ENCODE measurements around the gene SETMAR.
A peak's percentile ranks its signal among the peaks of the same experiment; 100 is the strongest.
"Not testable (repeated sequence)": the region's sequence is repeated elsewhere in the genome, so short reads cannot be mapped to it uniquely, and the experiment has no call there.

SETMAR gene

GRCh38 chr3:4292301-4292700, 10.9 kb upstream of the SETMAR start:
- H3K9me3 ChIP-seq (ENCODE audit: control insufficient read depth in 2 of 2, low read length in 2 of 2) = no peaks in the 10 kb centered on the region
- H3K27ac ChIP-seq (ENCODE audit: low read length) = no peak overlapping the region

GRCh38 chr3:4294616-4295327, 8.4 kb upstream of the SETMAR start:
- H3K4me3 ChIP-seq (ENCODE audit: low read length in 2 of 2) = no peak overlapping the region

More at GRCh38 chr3:4292301-4292700, 10.9 kb upstream of the SETMAR start:
- Histone ChIP-seq H3K27me3 (ENCODE audit: control insufficient read depth in 1 of 2, insufficient read depth in 2 of 2, low read length in 2 of 2) (no peaks in the 10 kb centered on the region), H3K4me3 (ENCODE audit: low read length in 2 of 2) (no peak overlapping the region), H3K4me1 (ENCODE audit: control insufficient read depth, insufficient read depth, low read length) (no peaks in the 10 kb centered on the region), H3K9ac (ENCODE audit: low read length in 2 of 2) (no peak overlapping the region), H3K36me3 (ENCODE audit: control insufficient read depth in 2 of 2, insufficient read depth in 2 of 2, low read length in 2 of 2) (no peaks in the 10 kb centered on the region)

DNA sequence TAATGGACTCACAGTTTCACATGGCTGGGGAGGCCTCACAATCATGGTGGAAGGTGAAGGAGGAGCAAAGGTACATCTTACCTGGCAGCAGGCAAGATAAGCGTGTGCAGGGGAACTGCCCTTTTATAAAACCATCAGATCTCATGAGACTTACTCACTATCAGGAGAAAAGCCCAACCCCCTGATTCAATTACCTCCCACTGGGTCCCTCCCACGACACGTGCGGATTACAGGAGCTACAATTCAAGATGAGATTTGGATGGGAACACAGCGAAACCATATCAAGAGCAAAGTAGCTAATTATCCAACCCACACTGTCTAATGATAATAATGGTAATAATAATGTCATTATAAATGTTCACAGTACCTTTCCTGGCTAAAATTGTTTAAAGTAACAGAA, 6.7 kb upstream of the SETMAR start:
- not testable (repeated sequence) for H3K27me3 ChIP-seq (ENCODE audit: control insufficient read depth in 1 of 2, insufficient read depth in 2 of 2, low read length in 2 of 2); H3K4me1 ChIP-seq (ENCODE audit: control insufficient read depth, insufficient read depth, low read length); H3K36me3 ChIP-seq (ENCODE audit: control insufficient read depth in 2 of 2, insufficient read depth in 2 of 2, low read length in 2 of 2); H3K9ac ChIP-seq (ENCODE audit: low read length in 2 of 2); H3K4me3 ChIP-seq (ENCODE audit: low read length in 2 of 2); H3K9me3 ChIP-seq (ENCODE audit: control insufficient read depth in 2 of 2, low read length in 2 of 2); H3K27ac ChIP-seq (ENCODE audit: low read length)

More at GRCh38 chr3:4294616-4295327, 8.4 kb upstream of the SETMAR start:
- Histone ChIP-seq H3K4me1 (ENCODE audit: control insufficient read depth, insufficient read depth, low read length) (no peaks in the 10 kb centered on the region), H3K36me3 (ENCODE audit: control insufficient read depth in 2 of 2, insufficient read depth in 2 of 2, low read length in 2 of 2) (no peaks in the 10 kb centered on the region), H3K9ac (ENCODE audit: low read length in 2 of 2) (no peak overlapping the region), H3K27me3 (ENCODE audit: control insufficient read depth in 1 of 2, insufficient read depth in 2 of 2, low read length in 2 of 2) (no peaks in the 10 kb centered on the region), H3K27ac (ENCODE audit: low read length) (no peak overlapping the region), H3K9me3 (ENCODE audit: control insufficient read depth in 2 of 2, low read length in 2 of 2) (no peaks in the 10 kb centered on the region)

GRCh38 chr3:4297486-4297885, 5.7 kb upstream of the SETMAR start:
- Histone ChIP-seq H3K9me3 (ENCODE audit: control insufficient read depth in 2 of 2, low read length in 2 of 2) (no peaks in the 10 kb centered on the region), H3K4me3 (ENCODE audit: low read length in 2 of 2) (no peak overlapping the region), H3K27me3 (ENCODE audit: control insufficient read depth in 1 of 2, insufficient read depth in 2 of 2, low read length in 2 of 2) (no peaks in the 10 kb centered on the region), H3K36me3 (ENCODE audit: control insufficient read depth in 2 of 2, insufficient read depth in 2 of 2, low read length in 2 of 2) (no peaks in the 10 kb centered on the region), H3K9ac (ENCODE audit: low read length in 2 of 2) (no peak overlapping the region), H3K27ac (ENCODE audit: low read length) (no peak overlapping the region), H3K4me1 (ENCODE audit: control insufficient read depth, insufficient read depth, low read length) (no peaks in the 10 kb centered on the region)

- H3K9me3 ChIP-seq (ENCODE audit: control insufficient read depth in 2 of 2, low read length in 2 of 2) = no peaks in the 10 kb centered on the region
- H3K27ac ChIP-seq (ENCODE audit: low read length) = peak overlapping the region; percentile 83
- H3K27me3 ChIP-seq (ENCODE audit: control insufficient read depth in 1 of 2, insufficient read depth in 2 of 2, low read length in 2 of 2) = no peaks in the 10 kb centered on the region
- H3K36me3 ChIP-seq (ENCODE audit: control insufficient read depth in 2 of 2, insufficient read depth in 2 of 2, low read length in 2 of 2) = no peaks in the 10 kb centered on the region
- peak overlapping the region; percentile 75 to 88 for H3K9ac ChIP-seq (ENCODE audit: low read length in 2 of 2)
- H3K4me1 ChIP-seq (ENCODE audit: control insufficient read depth, insufficient read depth, low read length) = peaks cover 4% of the 10 kb centered on the region
- H3K4me3 ChIP-seq (ENCODE audit: low read length in 2 of 2) = peak overlapping the region; percentile 90 to 95
Measured at GRCh38 chr3:4302747-4303146, 422 bp upstream of the SETMAR start.

GRCh38 chr3:4305210-4305609, 2.0 kb downstream of the SETMAR start:
- H3K4me1 ChIP-seq (ENCODE audit: control insufficient read depth, insufficient read depth, low read length); H3K27ac ChIP-seq (ENCODE audit: low read length); H3K4me3 ChIP-seq (ENCODE audit: low read length in 2 of 2); H3K9ac ChIP-seq (ENCODE audit: low read length in 2 of 2); H3K27me3 ChIP-seq (ENCODE audit: control insufficient read depth in 1 of 2, insufficient read depth in 2 of 2, low read length in 2 of 2); H3K9me3 ChIP-seq (ENCODE audit: control insufficient read depth in 2 of 2, low read length in 2 of 2); H3K36me3 ChIP-seq (ENCODE audit: control insufficient read depth in 2 of 2, insufficient read depth in 2 of 2, low read length in 2 of 2): not testable (repeated sequence)

- Histone ChIP-seq H3K4me1 (ENCODE audit: control insufficient read depth, insufficient read depth, low read length) (peaks cover 4% of the 10 kb centered on the region), H3K9ac (ENCODE audit: low read length in 2 of 2) (no peak overlapping the region), H3K27ac (ENCODE audit: low read length) (peak overlapping the region; percentile 1), H3K27me3 (ENCODE audit: control insufficient read depth in 1 of 2, insufficient read depth in 2 of 2, low read length in 2 of 2) (no peaks in the 10 kb centered on the region), H3K9me3 (ENCODE audit: control insufficient read depth in 2 of 2, low read length in 2 of 2) (no peaks in the 10 kb centered on the region), H3K36me3 (ENCODE audit: control insufficient read depth in 2 of 2, insufficient read depth in 2 of 2, low read length in 2 of 2) (no peaks in the 10 kb centered on the region), H3K4me3 (ENCODE audit: low read length in 2 of 2) (no peak overlapping the region)
Measured at GRCh38 chr3:4306091-4306490, 2.9 kb downstream of the SETMAR start.

- Histone ChIP-seq H3K27me3 (ENCODE audit: control insufficient read depth in 1 of 2, insufficient read depth in 2 of 2, low read length in 2 of 2) (no peaks in the 10 kb centered on the region), H3K9me3 (ENCODE audit: control insufficient read depth in 2 of 2, low read length in 2 of 2) (no peaks in the 10 kb centered on the region), H3K9ac (ENCODE audit: low read length in 2 of 2) (no peak overlapping the region), H3K4me3 (ENCODE audit: low read length in 2 of 2) (no peak overlapping the region), H3K36me3 (ENCODE audit: control insufficient read depth in 2 of 2, insufficient read depth in 2 of 2, low read length in 2 of 2) (no peaks in the 10 kb centered on the region), H3K27ac (ENCODE audit: low read length) (peak overlapping the region; percentile 32), H3K4me1 (ENCODE audit: control insufficient read depth, insufficient read depth, low read length) (peaks cover 4% of the 10 kb centered on the region)
Measured at GRCh38 chr3:4306860-4307259, 3.7 kb downstream of the SETMAR start.

GRCh38 chr3:4309491-4310128, 6.4 kb downstream of the SETMAR start:
- no peak overlapping the region for H3K27ac ChIP-seq (ENCODE audit: low read length)
- H3K9ac ChIP-seq (ENCODE audit: low read length in 2 of 2) = no peak overlapping the region
- no peaks in the 10 kb centered on the region for H3K27me3 ChIP-seq (ENCODE audit: control insufficient read depth in 1 of 2, insufficient read depth in 2 of 2, low read length in 2 of 2)
- H3K4me1 ChIP-seq (ENCODE audit: control insufficient read depth, insufficient read depth, low read length) = peaks cover 4% of the 10 kb centered on the region
- no peaks in the 10 kb centered on the region for H3K9me3 ChIP-seq (ENCODE audit: control insufficient read depth in 2 of 2, low read length in 2 of 2)
- H3K36me3 ChIP-seq (ENCODE audit: control insufficient read depth in 2 of 2, insufficient read depth in 2 of 2, low read length in 2 of 2) = peaks cover 9 to 12% of the 10 kb centered on the region in 2 donors
- no peak overlapping the region for H3K4me3 ChIP-seq (ENCODE audit: low read length in 2 of 2)

DNA sequence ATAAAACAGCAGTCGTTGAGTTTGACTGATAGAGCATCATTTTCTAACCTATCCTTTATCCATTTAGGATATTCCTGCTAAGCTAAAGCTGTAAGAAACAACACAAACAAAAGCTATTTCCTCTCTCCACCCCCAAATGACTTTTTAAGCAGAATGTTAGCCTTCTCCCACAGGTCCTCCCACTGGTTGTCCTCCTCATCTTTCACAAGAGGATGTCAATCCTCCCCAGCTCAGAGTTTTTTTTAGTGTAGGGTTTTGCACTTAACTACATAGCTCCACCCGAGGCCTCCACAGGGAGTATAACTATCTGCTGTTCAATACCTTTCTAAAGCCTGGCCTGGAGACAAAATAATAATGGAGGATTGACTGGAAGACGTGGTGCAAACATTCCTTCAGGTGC, 7.8 kb downstream of the SETMAR start:
- Histone ChIP-seq H3K27ac (ENCODE audit: low read length) (no peak overlapping the region), H3K4me1 (ENCODE audit: control insufficient read depth, insufficient read depth, low read length) (peaks cover 4% of the 10 kb centered on the region)

GRCh38 chr3:4311496-4311895, 8.3 kb downstream of the SETMAR start:
- no peaks in the 10 kb centered on the region for H3K9me3 ChIP-seq (ENCODE audit: control insufficient read depth in 2 of 2, low read length in 2 of 2)
- H3K4me1 ChIP-seq (ENCODE audit: control insufficient read depth, insufficient read depth, low read length) = peaks cover 4% of the 10 kb centered on the region
- H3K9ac ChIP-seq (ENCODE audit: low read length in 2 of 2) = no peak overlapping the region
- H3K4me3 ChIP-seq (ENCODE audit: low read length in 2 of 2) = no peak overlapping the region
- H3K27ac ChIP-seq (ENCODE audit: low read length) = no peak overlapping the region
- H3K27me3 ChIP-seq (ENCODE audit: control insufficient read depth in 1 of 2, insufficient read depth in 2 of 2, low read length in 2 of 2) = no peaks in the 10 kb centered on the region
- peaks cover 9 to 17% of the 10 kb centered on the region in 2 donors for H3K36me3 ChIP-seq (ENCODE audit: control insufficient read depth in 2 of 2, insufficient read depth in 2 of 2, low read length in 2 of 2)

More for the DNA sequence above, 7.8 kb downstream of the SETMAR start:
- no peak overlapping the region for H3K4me3 ChIP-seq (ENCODE audit: low read length in 2 of 2)
- H3K27me3 ChIP-seq (ENCODE audit: control insufficient read depth in 1 of 2, insufficient read depth in 2 of 2, low read length in 2 of 2) = no peaks in the 10 kb centered on the region
- H3K9ac ChIP-seq (ENCODE audit: low read length in 2 of 2) = no peak overlapping the region
- H3K9me3 ChIP-seq (ENCODE audit: control insufficient read depth in 2 of 2, low read length in 2 of 2) = no peaks in the 10 kb centered on the region
- H3K36me3 ChIP-seq (ENCODE audit: control insufficient read depth in 2 of 2, insufficient read depth in 2 of 2, low read length in 2 of 2) = peaks cover 9 to 17% of the 10 kb centered on the region in 2 donors

All from stomach smooth muscle (tissue), 2 donors.